ENCODE results near the gene RNF213.

Gene RNF213

GRCh38 chr17:80374732-80375585 is 114.3 kb downstream of the RNF213 start:
- Histone ChIP-seq H3K27ac (no peak overlapping the region), H3K4me3 (no peak overlapping the region)

- H3K27ac ChIP-seq = no peak overlapping the region
- H3K4me3 ChIP-seq = no peak overlapping the region
Observed at GRCh38 chr17:80376531-80376930, 115.9 kb downstream of the RNF213 start.

GRCh38 chr17:80377798-80378197 is 117.1 kb downstream of the RNF213 start:
- Histone ChIP-seq H3K27ac (no peak overlapping the region), H3K4me3 (no peak overlapping the region)

- no peak overlapping the region for H3K27ac ChIP-seq
- H3K4me3 ChIP-seq = no peak overlapping the region
Observed at GRCh38 chr17:80379348-80379747, 118.7 kb downstream of the RNF213 start.

GRCh38 chr17:80380068-80380467 is 119.4 kb downstream of the RNF213 start:
- no peak overlapping the region for H3K27ac ChIP-seq
- no peak overlapping the region for H3K4me3 ChIP-seq

GRCh38 chr17:80380555-80381002 is 119.9 kb downstream of the RNF213 start:
- Histone ChIP-seq H3K27ac (no peak overlapping the region), H3K4me3 (no peak overlapping the region)

- Histone ChIP-seq H3K4me3 (no peak overlapping the region), H3K27ac (no peak overlapping the region)
Observed at GRCh38 chr17:80381416-80381923, 120.8 kb downstream of the RNF213 start.

GRCh38 chr17:80382446-80382845 is 121.8 kb downstream of the RNF213 start:
- no peak overlapping the region for H3K27ac ChIP-seq
- no peak overlapping the region for H3K4me3 ChIP-seq

- Histone ChIP-seq H3K27ac (no peak overlapping the region), H3K4me3 (no peak overlapping the region)
Observed at GRCh38 chr17:80382956-80383355, 122.3 kb downstream of the RNF213 start.

- no peak overlapping the region for H3K4me3 ChIP-seq
- no peak overlapping the region for H3K27ac ChIP-seq
Observed at GRCh38 chr17:80384078-80384960, 123.7 kb downstream of the RNF213 start.

GRCh38 chr17:80385046-80385445 is 124.4 kb downstream of the RNF213 start:
- no peak overlapping the region for H3K4me3 ChIP-seq
- H3K27ac ChIP-seq = no peak overlapping the region

GRCh38 chr17:80386341-80386740 is 125.7 kb downstream of the RNF213 start:
- H3K4me3 ChIP-seq = no peak overlapping the region
- no peak overlapping the region for H3K27ac ChIP-seq

GRCh38 chr17:80387071-80387470 is 126.4 kb downstream of the RNF213 start:
- H3K4me3 ChIP-seq = no peak overlapping the region
- no peak overlapping the region for H3K27ac ChIP-seq

GRCh38 chr17:80388175-80388574 is 127.5 kb downstream of the RNF213 start:
- H3K27ac ChIP-seq = no peak overlapping the region

GRCh38 chr17:80388601-80389000 is 127.9 kb downstream of the RNF213 start:
- Histone ChIP-seq H3K4me3 (no peak overlapping the region), H3K27ac (no peak overlapping the region)

More at GRCh38 chr17:80388175-80388574, 127.5 kb downstream of the RNF213 start:
- H3K4me3 ChIP-seq = no peak overlapping the region

- H3K27ac ChIP-seq = no peak overlapping the region
- H3K4me3 ChIP-seq = no peak overlapping the region
Observed at GRCh38 chr17:80389011-80389995, 128.7 kb downstream of the RNF213 start.

- Histone ChIP-seq H3K4me3 (no peak overlapping the region), H3K27ac (no peak overlapping the region)
Observed at GRCh38 chr17:80393241-80393890, 132.7 kb downstream of the RNF213 start.

- H3K4me3 ChIP-seq = no peak overlapping the region
- H3K27ac ChIP-seq = no peak overlapping the region
Observed at GRCh38 chr17:80393961-80394360, 133.3 kb downstream of the RNF213 start.

All from skin epidermis (tissue), 12 donors.